Natural killer cell treated with Interleukin-12 subunit alpha and Interleukin-12 subunit beta and Interleukin-15 and Interleukin-18, amount 100 ng/mL, for 72 hours (primary cell): ENCODE measurements around the gene UBQLNL. TPM values are rescaled to one million over a fixed set of nuclear protein-coding genes. Genes with fewer than 3 reads are reported as not detected.
A peak's percentile ranks its signal among the peaks of the same experiment; 100 is the strongest.

Source experiments
- ATAC-seq, 2 donors: fragments of 150-1000 bp; cut with Tn5 transposase in 1 of 2; sonication (Bioruptor Pico), chemical (Tn5 transposase) in 1 of 2; 2 replicates each; pipeline ENCODE4 v1.10.0; 2021
- DNase-seq: peaks from one replicate; pipeline ENCODE4 v3.0.0; 2022; ENCODE audit warnings: low spot score
- H3K27ac Mint-ChIP-seq, 2 donors: 1 replicate in 1 of 2; 2 replicates in 1 of 2; pipeline ENCODE4 v1.8.0; 2022; ENCODE audit warnings: mixed read lengths in 2 of 2, mild to moderate bottlenecking in 1 of 2, moderate library complexity in 1 of 2
- H3K27me3 Mint-ChIP-seq, 2 donors: 1 replicate in 1 of 2; 2 replicates in 1 of 2; pipeline ENCODE4 v1.8.0; 2022; ENCODE audit warnings: mixed read lengths in 2 of 2
- H3K36me3 Mint-ChIP-seq: one replicate; pipeline ENCODE4 v1.8.0; 2022; ENCODE audit warnings: mixed read lengths
- H3K4me1 Mint-ChIP-seq, 2 donors: 1 replicate in 1 of 2; 2 replicates in 1 of 2; pipeline ENCODE4 v1.8.0; 2022; ENCODE audit warnings: low read depth in 2 of 2, mixed read lengths in 2 of 2, mild to moderate bottlenecking in 1 of 2
- H3K4me3 Mint-ChIP-seq: one replicate; pipeline ENCODE4 v1.8.0; 2022; ENCODE audit warnings: mixed read lengths
- H3K9me3 Mint-ChIP-seq: 2 replicates; pipeline ENCODE4 v1.8.0; 2022; ENCODE audit warnings: mixed read lengths
- total RNA-seq, 2 donors: library from RNA; stranded (reverse); gene quantifications; one replicate each; pipeline ENCODE4 v1.2.3, GENCODE V29; 2022

UBQLNL gene
- total RNA-seq, 2 donors from 2014 or later = 0.17 TPM; not detected in 1

- DNase-seq (no peak), ATAC-seq (no peak)
- H3K4me3 Mint-ChIP-seq = no peak overlapping the region
- H3K36me3 Mint-ChIP-seq = no peaks in the 10 kb centered on the region
- H3K27ac Mint-ChIP-seq = no peak overlapping the region
- H3K27me3 Mint-ChIP-seq = peaks cover 8 to 28% of the 10 kb centered on the region in 2 donors
- H3K9me3 Mint-ChIP-seq = no peaks in the 10 kb centered on the region
- no peaks in the 10 kb centered on the region for H3K4me1 Mint-ChIP-seq
Measured at GRCh38 chr11:5499671-5500070, 16.8 kb downstream of the UBQLNL start.

- H3K27ac Mint-ChIP-seq = no peak overlapping the region
- ATAC-seq (no peak), DNase-seq (no peak)
- no peaks in the 10 kb centered on the region for H3K9me3 Mint-ChIP-seq
- H3K27me3 Mint-ChIP-seq = peaks cover 9 to 21% of the 10 kb centered on the region in 2 donors
- no peak overlapping the region for H3K4me3 Mint-ChIP-seq
- no peaks in the 10 kb centered on the region for H3K36me3 Mint-ChIP-seq
- H3K4me1 Mint-ChIP-seq = no peaks in the 10 kb centered on the region
Measured at GRCh38 chr11:5489576-5490357, 26.7 kb downstream of the UBQLNL start.

GRCh38 chr11:5488798-5489399, 27.6 kb downstream of the UBQLNL start:
- DNase-seq (no peak), ATAC-seq (peak in 1 of 2 donors; percentile 54)
- Mint-ChIP-seq H3K4me1 (no peaks in the 10 kb centered on the region), H3K27me3 (peaks cover 7 to 25% of the 10 kb centered on the region in 2 donors), H3K36me3 (no peaks in the 10 kb centered on the region), H3K27ac (no peak overlapping the region), H3K4me3 (no peak overlapping the region), H3K9me3 (no peaks in the 10 kb centered on the region)

GRCh38 chr11:5488385-5488784, 28.1 kb downstream of the UBQLNL start, which contains the start of gene OR52D1:
OR52D1 (plus strand) TSS chr11:5488685; CDS start chr11:5488707, 22 bp downstream.
- no peak within 1 kb of the TSS for H3K4me3 Mint-ChIP-seq
- DNase-seq = no peak
- H3K27me3 Mint-ChIP-seq = peaks cover 7 to 29% of the 10 kb centered on the region in 2 donors
- H3K4me1 Mint-ChIP-seq = no peaks in the 10 kb centered on the region
- no peaks in the 10 kb centered on the region for H3K36me3 Mint-ChIP-seq
- no peak for ATAC-seq
- no peaks in the 10 kb centered on the region for H3K9me3 Mint-ChIP-seq
- no peak within 1 kb of the TSS for H3K27ac Mint-ChIP-seq

- DNase-seq (no peak), ATAC-seq (no peak)
- Mint-ChIP-seq H3K36me3 (no peaks in the 10 kb centered on the region), H3K9me3 (no peaks in the 10 kb centered on the region), H3K27me3 (peaks cover 7 to 21% of the 10 kb centered on the region in 2 donors), H3K27ac (no peak overlapping the region), H3K4me1 (no peaks in the 10 kb centered on the region), H3K4me3 (no peak overlapping the region)
Measured at GRCh38 chr11:5486421-5486820, 30.1 kb downstream of the UBQLNL start.

GRCh38 chr11:5486003-5486402, 30.5 kb downstream of the UBQLNL start:
- H3K27me3 Mint-ChIP-seq = peaks cover 3 to 16% of the 10 kb centered on the region in 2 donors
- H3K4me3 Mint-ChIP-seq = no peak overlapping the region
- H3K27ac Mint-ChIP-seq = no peak overlapping the region
- no peak for DNase-seq
- H3K36me3 Mint-ChIP-seq = no peaks in the 10 kb centered on the region
- no peak for ATAC-seq
- no peaks in the 10 kb centered on the region for H3K9me3 Mint-ChIP-seq
- no peaks in the 10 kb centered on the region for H3K4me1 Mint-ChIP-seq

- ATAC-seq = peak in 1 of 2 donors; percentile 59
- Mint-ChIP-seq H3K27ac (no peak overlapping the region), H3K4me1 (no peaks in the 10 kb centered on the region), H3K27me3 (peaks cover 16 to 20% of the 10 kb centered on the region in 2 donors), H3K36me3 (no peaks in the 10 kb centered on the region), H3K9me3 (no peaks in the 10 kb centered on the region), H3K4me3 (no peak overlapping the region)
- DNase-seq = no peak
Measured at GRCh38 chr11:5476186-5476819, 40.2 kb downstream of the UBQLNL start.

GRCh38 chr11:5473921-5474320, 42.6 kb downstream of the UBQLNL start:
- H3K27ac Mint-ChIP-seq = no peak overlapping the region
- ATAC-seq (no peak), DNase-seq (no peak)
- H3K36me3 Mint-ChIP-seq = no peaks in the 10 kb centered on the region
- no peak overlapping the region for H3K4me3 Mint-ChIP-seq
- peaks cover 0 to 1% of the 10 kb centered on the region in 2 donors for H3K4me1 Mint-ChIP-seq
- H3K9me3 Mint-ChIP-seq = no peaks in the 10 kb centered on the region
- peaks cover 26 to 31% of the 10 kb centered on the region in 2 donors for H3K27me3 Mint-ChIP-seq

- DNase-seq = no peak
- Mint-ChIP-seq H3K4me1 (peaks cover 0 to 4% of the 10 kb centered on the region in 2 donors), H3K9me3 (no peaks in the 10 kb centered on the region), H3K4me3 (no peak overlapping the region), H3K27me3 (peaks cover 16 to 32% of the 10 kb centered on the region in 2 donors), H3K27ac (no peak overlapping the region), H3K36me3 (no peaks in the 10 kb centered on the region)
- ATAC-seq = no peak
Measured at GRCh38 chr11:5467527-5467926, 49.0 kb downstream of the UBQLNL start.

Other genes starting within 250 kb of the UBQLNL start
- gene HBE1, start 246.8 kb downstream of the UBQLNL start, total RNA-seq = not detected
- gene OR51B4, start 214.8 kb downstream of the UBQLNL start, total RNA-seq = not detected
- gene OR51B2, start 192.4 kb downstream of the UBQLNL start, total RNA-seq = not detected
- gene OR51B5, start 173.2 kb downstream of the UBQLNL start, total RNA-seq = not detected
- not detected for gene OR51B6, start 165.2 kb downstream of the UBQLNL start, total RNA-seq
- gene OR51M1, start 132.9 kb downstream of the UBQLNL start, total RNA-seq = not detected
- not detected for gene OR51Q1, start 94.6 kb downstream of the UBQLNL start, total RNA-seq
- gene OR51I1, start 75.2 kb downstream of the UBQLNL start, total RNA-seq = not detected
- gene OR51I2, start 67.4 kb downstream of the UBQLNL start, total RNA-seq = not detected
- gene OR52D1, start 28.0 kb downstream of the UBQLNL start, total RNA-seq = not detected
- gene UBQLN3, start 6.7 kb downstream of the UBQLNL start, total RNA-seq = not detected
- not detected for gene OR52H1, start 31.8 kb upstream of the UBQLNL start, total RNA-seq
- gene OR52B6, start 64.2 kb upstream of the UBQLNL start, total RNA-seq = not detected
- gene TRIM6, start 79.9 kb upstream of the UBQLNL start, total RNA-seq = under 1 TPM in 1 of 2 donors, not detected in 1; 0.31 TPM
- gene TRIM34, start 108.3 kb upstream of the UBQLNL start, total RNA-seq = 1 to 10 TPM; 4.3 to 6.2 TPM
- 10 to 100 TPM; 12.4 to 16.4 TPM for gene TRIM5, start 168.4 kb upstream of the UBQLNL start, total RNA-seq
- 100 to 1,000 TPM in 1 of 2 donors, 10 to 100 TPM in 1; 89.3 to 144 TPM for gene TRIM22, start 173.1 kb upstream of the UBQLNL start, total RNA-seq
- gene OR56B1, start 219.7 kb upstream of the UBQLNL start, total RNA-seq = under 1 TPM in 1 of 2 donors, not detected in 1; 0.21 TPM
- gene OR52N4, start 237.5 kb upstream of the UBQLNL start, total RNA-seq = under 1 TPM; 0.38 to 0.45 TPM